Measurements from ENCODE around the gene CA4.

CA4 gene

DNA sequence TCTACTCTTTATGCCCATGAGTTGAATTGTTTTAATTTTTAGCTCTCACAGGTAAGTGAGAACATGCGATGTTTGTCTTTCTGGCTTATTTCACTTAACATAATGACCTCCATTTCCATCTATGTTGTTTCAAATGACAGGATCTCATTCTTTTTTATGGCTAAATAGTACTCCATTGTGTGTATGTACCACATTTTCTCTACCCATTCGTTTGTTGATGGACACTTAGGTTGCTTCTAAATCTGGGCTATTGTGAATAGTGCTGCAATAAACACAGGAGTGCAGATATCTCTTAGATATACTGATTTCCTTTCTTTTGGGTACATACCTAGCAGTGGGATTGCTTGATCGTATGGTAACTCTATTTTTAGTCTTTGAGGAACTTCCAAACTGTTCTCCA is 19.3 kb upstream of the CA4 start:
- no peak for DNase-seq

DNA sequence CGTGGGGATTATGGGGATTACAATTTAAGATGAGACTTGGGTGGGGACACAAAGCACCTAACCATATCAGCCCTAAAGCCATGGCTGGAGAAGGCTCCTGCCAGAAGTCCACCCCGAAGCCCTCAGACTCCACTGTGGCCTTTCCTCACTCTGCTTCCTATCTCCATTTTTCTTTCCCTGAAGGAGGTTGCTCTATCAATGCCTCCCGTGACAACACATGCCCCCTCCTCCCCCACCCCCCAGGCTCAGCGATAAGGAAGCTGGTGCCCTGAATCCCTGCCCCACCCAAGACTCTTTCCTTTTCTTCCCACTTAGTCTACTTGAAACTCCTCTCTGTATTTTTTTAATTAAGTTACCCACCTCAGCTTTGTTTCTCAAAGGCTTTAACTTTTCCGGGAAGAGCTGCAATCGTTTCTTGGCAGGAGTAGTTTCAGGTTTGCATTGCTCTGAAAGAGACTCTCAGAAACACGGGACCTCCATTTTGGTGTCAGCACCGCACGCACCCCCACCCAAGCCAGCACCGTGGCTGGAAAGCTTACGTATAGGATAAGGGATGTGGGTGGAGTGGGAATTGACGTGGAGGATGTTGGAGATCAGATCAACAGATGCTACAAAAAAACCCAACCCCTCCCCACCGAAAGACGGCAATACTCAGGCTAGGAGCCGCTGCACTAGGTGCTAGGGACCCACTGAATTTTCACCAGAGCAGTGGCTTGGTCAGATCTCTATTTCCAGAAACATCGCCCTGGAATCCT is 15.2 kb upstream of the CA4 start:
- no peak for DNase-seq

DNA sequence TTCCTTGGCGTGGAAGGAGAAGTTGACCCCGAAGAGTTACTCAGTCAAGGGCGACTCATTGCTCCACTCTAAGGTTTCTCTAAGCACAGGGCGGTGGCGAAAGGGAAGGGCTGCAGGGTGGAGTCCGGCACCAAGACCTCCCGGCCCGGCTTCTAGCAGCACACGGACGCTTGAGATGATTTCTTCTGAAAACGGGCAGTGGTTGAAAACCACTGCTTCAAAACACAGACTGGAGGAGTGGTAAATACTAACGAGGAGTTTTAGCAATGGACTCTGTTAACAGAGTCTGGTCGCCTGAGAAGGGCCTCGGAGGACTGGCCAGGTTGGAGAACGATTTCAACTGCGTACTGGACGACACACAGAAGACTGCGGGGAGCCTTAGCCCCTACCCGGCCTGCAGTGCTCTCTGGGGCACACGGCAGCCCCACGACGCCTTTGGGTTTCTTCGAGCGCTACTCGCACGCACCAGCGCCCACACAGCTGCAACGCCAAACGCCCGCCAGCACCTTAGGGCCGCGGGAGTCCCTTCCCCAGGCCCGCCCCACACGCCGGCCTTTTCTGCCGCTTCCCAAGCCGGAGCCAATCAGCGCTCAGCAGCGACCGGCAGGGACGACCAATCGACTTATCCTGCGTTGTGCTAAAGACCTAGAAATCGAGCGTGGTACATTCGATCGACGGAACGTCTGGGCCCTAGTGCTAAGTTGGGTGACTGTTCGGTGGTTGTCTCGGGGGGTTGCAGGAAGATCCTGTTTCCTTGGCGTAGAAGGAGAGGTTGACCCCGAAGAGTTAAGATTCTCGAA is 14.4 kb upstream of the CA4 start:
- DNase-seq, result peak; percentile 86

DNA sequence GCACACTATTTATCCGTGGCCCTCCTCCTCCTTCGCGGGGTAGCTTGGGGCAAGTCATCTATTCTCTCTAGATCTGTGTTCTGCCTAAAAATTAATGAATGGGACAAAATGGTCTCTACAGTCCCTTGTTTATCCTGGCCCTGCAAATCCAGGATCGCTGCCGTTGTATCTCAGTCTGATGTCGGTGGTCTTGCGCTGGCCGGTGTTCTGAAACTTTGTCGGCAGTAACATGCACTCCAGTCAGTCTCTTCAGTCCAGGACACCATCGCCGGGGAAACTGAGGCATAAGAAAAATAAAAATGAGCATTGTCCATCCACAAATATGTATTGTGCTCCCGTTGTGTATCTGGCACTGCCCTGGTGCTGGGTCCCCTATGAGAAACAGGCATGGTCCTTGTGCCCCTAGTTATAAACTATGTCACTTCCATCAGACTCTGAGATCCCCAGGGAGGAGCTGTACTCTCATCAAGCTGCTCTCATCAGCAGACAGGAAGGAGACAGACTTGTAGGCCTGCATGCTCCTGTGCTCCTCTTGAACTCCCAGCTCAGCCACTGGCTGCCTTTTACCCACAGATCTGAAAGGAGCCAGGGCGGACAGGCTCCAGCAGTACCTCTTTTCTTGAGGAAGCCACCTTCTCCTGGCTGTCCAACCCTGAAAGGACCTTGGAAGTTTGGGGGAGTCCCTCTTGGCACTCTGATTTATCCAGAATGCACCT is 13.7 kb upstream of the CA4 start:
- no peak for DNase-seq

DNA sequence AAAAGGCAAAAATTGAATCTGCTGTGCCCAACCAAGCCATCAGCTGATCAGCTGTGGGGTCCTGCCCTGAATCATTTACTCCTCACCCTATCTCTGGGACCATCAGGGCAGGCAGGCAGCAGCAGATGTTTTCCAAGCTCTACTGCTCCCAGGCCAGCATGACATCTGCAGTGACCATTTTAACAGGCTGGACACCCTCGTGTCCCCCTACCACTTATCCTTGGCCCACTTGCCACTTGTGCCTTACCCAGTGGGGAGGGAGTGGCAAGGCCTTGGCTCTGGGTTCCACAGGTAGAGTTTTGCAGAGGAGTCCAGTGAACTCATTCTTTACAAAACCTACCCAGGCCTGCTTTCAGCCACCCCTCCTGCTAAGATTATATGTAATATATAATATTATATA is 12.0 kb upstream of the CA4 start:
- DNase-seq, result no peak

DNA sequence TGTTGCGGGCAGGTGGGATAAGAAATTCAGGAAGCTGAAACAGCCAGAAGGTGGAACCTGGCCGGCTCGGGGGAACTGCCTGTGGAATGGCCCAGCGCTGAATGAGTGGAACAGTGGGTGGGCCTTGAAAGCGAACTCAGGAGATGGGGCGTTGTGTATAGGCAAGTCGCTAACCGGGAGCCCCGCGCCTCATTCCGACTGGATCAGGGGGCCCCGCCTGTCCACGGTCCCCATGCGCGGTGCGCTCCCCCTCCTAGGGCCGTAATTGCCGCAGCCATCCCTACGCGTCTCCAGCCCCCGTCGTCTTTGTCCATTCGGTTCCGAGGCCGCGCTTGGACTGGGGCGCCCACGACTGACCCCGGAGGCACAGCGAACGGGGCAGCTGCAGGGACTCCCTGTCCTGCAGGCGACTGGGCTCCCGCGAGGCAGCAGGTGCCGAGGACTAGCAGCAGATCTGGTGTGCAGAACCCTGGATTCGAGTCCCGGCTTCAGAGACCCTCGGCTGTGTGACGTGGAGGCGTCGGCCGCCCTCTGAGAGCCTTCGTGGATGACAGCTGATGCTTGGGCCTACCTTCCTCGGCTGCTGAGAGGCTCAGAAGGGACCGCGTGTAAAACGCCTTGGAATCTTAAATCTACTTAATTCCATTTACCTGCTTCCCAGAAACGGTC is 10.9 kb upstream of the CA4 start:
- no peak for DNase-seq

DNA sequence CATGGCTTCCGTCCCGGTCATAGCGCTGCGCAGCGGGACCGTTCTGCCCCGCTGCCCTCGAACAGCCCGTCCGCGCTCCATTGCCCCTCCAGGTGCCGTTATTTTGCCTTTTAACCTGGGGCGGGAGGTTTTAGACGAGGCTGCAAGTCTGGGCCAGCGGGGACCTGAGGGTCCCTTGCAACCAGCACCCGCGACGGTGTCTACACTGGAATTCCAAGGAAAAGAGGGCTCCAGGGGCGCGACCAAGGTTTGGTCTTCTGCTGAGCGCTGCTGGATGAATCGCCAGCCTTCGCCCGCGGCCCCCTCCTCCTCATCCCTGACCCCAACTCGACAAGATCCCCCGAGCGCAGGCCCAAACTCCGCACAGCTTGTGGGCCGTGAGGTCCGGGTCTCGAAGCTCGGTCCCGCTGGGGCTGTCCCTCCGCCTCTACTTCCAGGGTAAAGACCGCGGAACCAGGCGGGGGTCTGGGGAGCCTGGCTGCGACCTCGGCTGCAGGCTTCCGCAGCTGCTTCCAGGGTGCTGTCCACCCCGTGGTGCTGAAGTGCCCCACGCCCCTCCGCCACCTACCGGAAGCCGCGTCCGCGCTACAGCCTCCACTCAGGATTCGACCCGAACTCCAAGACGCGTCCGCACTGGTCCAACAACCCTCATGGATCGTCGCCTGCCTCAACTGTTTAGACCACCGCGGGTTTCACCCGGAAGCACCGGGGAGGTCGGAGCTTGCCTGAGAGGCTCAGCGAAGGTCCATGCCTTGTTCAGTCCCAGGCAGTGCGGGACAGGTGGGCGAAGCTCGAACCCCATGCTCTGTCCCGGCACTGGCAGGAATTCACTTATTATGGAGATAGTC is 10.1 kb upstream of the CA4 start:
- peak; percentile 52 for DNase-seq

DNA sequence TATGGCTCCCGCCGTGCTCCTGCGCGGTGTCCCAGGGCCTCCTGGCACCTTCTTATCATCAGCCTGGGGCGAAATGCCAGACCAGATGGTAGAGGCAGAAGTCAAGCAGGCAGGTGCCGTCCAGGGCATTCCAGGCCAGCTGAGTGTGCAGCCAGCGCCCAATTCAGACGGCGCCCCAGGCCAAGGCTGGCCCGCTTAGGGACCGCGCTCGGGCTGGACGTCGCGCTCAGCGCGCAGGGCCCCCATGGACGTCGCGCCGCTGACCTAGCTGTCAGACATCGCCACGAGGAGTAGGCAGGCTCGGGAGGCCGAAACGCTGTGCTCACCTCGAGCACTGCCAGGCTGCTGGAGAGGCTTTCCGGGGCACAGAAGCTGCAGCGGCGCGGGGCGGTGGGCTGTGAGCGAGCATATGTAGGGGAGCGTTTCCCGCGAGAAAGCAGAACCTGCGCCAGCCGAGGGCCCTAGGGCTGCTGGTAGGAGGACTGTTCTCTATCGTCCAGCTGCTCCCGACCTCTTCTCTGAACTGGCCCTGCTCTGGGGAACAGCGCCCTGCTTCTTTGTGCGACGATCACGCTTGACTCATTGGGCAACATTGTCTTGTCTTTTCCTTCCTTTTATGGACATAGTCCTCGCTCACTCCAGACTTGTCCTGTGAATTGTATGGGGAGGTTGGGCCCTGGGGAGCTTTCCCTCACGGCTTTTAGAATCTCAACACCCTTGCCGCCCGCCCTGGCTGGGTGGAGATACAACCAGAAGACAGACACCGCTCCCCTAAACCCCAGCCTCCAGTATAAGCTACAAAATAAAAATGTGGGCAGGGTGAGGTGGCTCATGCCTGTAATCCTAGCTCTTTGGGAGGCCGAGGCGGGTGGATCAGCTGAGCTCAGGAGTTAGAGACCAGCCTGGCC is 8.4 kb upstream of the CA4 start:
- DNase-seq, result peak; percentile 55

DNA sequence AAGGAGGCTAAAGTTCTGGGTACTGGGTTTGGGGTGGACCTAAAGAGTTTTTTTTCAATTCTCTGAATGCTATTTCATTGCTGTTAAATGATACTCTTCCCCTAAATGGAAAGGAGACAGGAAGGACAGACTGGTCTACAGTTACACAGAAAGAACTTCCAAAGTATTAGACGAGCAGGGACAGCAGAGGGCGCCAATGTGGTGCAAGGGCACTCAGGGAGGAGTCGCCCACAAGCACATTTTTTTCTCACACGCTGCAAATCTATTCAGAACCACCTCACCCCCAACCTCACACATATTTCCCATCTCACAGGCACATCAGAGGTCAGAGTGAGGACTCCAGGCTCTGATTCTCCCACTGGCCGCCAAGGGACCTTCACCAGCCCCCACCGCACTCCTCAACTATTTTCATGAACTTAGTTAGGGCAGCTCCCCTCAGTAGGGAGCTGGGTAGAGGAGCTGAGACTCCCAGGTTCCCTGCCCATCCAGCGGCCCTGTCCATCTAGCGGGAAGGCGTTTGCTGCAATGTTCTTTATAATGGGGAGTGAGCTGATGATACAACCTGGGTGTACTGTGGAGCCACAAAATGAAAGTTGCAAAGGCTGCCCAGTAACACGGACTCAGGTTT is 6.8 kb upstream of the CA4 start:
- peak; percentile 86 for DNase-seq

DNA sequence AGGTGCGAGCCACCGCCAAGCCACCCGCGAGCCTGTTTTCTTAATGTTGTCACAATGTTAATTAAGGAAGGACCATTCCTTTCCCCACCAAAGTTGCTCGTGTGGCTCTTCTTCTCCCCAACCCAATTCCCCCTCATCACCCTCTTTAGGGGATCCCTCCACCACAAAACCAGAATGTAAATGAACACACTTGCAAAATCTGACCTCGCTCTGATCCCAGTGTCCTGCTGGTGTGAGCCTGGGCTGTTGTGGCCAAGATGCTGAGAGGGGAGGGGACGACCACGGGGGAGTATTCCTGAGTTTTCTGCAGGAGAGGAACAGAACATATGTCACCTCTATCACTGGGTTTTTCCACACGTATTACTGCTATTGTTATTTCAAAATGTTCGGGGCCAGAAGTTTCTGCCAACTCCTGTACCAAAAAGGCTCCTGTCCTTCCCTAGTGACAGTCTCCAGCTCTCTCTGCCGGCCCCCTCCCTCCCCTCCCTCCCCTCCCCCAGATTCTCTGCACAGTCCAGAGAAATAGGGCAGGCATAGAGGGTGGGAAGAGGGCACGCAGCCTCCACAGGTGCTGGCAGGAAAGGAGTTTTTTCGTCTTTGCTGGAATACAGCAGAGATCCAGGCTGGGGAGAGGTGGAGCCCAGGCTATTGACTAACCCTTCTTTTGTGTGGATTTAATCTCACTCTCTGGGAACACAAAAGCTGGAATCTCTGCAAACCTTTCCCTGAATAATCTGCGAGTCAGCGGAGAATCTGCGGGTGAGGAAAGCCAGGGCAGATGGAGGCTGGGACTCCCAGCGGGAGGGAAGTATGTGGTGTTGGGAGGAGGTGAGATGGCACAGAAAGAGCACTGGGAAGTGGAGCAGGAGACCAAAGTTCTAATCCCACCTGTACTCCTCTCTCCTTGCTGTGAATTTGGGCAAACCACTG is 4.5 kb upstream of the CA4 start:
- no peak for DNase-seq

DNA sequence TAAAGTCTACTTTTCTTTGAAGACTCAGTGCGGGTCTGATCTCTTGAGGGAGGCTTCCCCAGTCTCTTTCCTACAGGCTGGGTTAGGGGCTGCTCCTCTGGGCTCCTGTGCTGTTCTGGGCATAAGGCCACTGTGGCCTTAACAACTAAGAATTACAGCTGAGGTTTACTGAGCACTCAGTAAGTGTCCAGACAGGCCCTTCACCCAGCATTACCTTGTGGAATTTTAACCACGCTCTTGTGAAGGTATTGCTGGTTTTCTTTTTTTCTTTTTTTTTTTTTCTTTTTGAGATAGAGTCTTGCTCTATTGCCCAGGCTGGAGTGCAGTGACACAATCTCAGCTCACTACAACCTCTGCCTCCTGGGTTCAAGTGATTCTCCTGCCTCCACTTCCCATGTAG is 3.6 kb upstream of the CA4 start:
- no peak for DNase-seq

DNA sequence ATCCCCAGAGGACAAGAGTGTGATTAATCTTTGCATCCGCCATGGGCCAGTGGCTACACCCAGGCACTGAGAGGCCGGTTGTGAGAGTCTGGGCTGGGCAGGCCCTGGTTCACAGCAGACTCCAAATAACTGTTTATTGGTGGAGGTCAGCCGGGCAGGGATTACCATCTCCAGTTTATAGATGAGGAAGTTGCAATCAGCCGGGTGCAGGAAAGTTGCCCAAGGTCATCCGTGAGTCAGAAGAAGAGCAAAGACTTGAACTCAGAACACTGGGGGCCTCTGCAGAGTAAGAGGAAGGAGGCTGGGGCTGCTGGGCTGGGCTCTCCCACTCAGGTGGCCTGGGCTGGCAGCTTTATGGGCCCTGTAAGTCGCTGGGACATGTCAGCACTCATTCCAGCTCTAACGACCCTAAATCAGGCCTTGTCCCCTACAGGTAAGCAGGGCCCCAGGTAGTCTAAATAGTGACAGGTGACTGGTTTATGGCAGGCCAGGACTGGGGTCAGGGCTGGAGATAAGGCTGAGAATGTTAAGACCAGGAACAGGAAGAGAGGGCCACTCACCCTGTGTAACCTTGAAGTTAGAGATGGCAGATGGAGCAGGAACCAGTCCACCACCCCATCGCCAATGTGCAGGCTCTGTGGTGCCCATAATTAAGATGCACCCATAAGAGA is 2.1 kb upstream of the CA4 start:
- DNase-seq, result no peak

DNA sequence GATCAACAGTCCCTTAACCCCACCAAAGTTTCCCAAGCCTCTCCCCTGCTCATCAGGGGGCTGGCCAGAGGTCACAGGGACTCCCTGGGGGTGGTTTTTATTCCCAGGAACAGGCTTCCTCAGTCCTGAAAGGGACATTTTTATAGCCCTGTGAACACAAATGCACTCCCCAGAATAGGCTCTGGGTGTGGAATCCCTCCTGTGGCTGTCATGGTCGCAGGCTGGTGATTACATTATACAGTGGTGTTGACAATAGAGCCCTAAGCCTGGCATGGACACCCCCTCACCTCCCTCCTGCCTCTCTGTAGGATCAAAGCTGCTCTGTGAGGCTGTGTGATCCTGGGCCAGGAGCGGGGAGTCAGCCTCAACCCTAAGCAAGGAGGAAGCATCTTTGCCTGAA is 1.4 kb upstream of the CA4 start:
- no peak for DNase-seq

DNA sequence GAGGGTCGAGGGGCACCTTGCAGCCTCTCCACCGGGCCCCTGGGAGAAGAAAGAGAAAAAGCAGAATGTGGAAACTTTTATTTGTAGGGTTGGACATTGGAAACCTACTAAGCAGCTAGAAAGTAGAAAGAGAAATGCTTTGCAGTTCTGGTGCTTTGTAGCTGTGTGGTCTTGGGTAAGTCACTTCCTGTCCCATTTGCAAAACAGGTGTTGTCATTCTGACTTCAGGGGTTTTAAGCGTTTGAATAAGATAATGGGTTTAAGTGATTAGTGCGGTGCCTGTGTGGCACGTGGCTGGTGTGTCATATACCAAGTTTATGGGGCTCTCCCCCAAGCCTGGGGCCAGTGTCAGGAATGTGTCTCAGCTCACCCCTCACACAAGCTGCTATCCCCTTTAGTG is 1.6 kb downstream of the CA4 start:
- DNase-seq, result no peak

DNA sequence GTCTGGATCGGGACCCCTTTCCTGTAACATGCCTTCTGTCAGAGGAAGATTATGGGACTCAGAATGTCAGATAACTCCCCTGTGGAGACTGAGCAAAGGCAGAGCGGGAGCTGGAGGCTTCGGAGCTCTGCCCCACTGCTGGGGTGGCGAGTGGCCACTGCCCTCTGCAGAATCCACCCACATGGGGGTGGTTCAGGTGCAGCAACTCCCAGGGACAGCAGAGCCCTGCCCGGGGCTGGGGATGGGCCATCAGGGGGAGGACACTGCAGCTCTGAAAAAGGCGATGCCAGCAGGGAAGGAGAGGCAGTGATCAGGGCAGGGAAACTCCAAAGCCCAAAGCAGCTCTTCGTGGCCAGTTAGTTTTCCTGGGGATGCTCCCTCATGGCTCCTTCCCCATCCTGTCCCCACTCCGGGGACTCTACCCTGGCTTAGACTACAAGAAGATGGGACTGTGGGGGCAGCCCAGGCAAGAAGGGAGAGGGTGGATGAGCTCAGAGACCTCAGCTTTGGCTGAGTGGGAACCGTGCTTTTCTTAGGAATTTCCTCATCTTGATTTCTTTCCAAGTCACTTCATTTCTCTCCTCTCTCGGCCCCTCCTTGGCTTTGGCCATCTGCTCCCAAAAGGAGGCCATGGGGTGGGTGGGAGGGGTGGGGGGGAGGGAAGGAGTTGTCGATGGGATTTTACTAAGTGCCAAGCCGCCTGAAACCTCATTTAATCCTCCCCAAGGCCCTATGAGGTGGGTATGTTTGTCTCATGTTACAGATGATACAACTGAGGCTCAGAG is 4.0 kb downstream of the CA4 start:
- DNase-seq, result no peak

DNA sequence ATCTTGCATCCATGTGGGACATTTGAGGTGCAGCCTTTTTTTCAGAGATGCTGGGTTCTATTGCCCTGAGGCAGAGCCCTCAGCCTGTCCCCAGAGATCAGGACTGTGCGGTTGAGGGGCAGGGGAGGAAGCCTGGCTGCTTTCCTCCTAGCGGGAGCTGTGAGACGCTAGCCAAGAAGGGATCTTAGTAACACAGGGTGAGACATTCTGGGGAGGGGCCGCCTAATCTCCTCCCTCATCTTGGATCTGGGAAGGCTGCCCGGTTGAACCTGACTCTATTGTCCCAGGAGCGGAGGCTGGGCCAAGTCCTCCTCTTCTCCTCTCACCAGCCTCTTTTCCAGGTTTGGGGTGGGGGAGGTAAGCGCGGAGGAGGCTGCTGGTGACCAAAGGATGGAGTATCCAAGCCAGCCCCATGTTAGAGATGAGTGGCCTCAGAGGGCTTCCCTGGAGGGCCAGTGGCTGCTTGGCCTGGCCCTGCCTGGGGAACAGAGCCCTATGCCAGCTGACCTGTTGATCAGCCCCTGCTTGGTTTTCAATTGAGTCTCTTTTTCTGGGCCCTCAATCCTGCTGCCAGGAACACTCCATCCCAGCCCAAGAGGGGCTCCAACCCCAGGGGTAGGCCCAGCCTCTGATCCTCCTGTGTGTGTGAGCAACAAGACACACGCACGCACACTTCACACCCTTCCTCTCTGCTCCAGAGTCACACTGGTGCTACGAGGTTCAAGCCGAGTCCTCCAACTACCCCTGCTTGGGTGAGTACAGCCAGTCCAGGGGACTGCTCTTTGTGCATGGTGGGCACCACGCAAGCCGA is 5.0 kb downstream of the CA4 start:
- peak; percentile 83 for DNase-seq

DNA sequence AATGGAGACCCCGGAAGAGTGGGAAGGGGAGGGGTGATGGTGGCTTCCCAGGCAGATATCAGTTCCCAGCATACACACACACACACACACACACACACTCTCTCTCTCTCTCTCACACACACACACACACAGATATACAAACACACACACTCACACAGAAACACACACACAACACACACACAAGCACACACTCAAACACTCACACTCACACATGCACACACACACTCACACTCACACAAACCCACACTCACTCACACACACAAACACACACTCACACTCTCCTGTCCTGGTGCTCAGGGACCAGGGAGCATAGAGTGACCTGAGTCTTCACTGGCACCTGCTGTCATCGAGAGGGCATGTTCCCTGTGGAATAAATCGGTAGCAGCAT is 5.6 kb downstream of the CA4 start:
- DNase-seq, result no peak
